HG02798 (cell line): ENCODE data around the gene CPNE9.

Experiments
- ATAC-seq: cut with Tn5 transposase; IDR thresholded peaks from one replicate; pipeline ENCODE4 v1.9.1; 2021; ENCODE audit warnings: mild to moderate bottlenecking; ENCODE audit not compliant: unreplicated experiment, poor library complexity

The CPNE9 gene

GRCh38 chr3:9743548-9743947 is 39.9 kb downstream of the CPNE9 start:
- ATAC-seq, result no peak

- ATAC-seq, result no peak
Observed at GRCh38 chr3:9744162-9744561, 40.5 kb downstream of the CPNE9 start.

- no peak for ATAC-seq
Observed at GRCh38 chr3:9745521-9745920, 41.9 kb downstream of the CPNE9 start.

GRCh38 chr3:9746330-9746729 is 42.7 kb downstream of the CPNE9 start:
- ATAC-seq, result no peak

- peak; percentile 19 for ATAC-seq
Observed at GRCh38 chr3:9747267-9747666, 43.6 kb downstream of the CPNE9 start.

GRCh38 chr3:9748031-9748430 is 44.4 kb downstream of the CPNE9 start:
- ATAC-seq, result no peak

GRCh38 chr3:9749296-9749644 is 45.6 kb downstream of the CPNE9 start:
- no peak for ATAC-seq

GRCh38 chr3:9749645-9750555 is 46.3 kb downstream of the CPNE9 start, which contains the start of gene OGG1:
TSS of gene OGG1 (plus strand) at chr3:9749952. CDS start at chr3:9750287, 335 bp downstream.
- peak; percentile 92 for ATAC-seq

- no peak for ATAC-seq
Observed at GRCh38 chr3:9750556-9751411, 47.2 kb downstream of the CPNE9 start.

- ATAC-seq, result no peak
Observed at GRCh38 chr3:9754678-9755077, 51.0 kb downstream of the CPNE9 start.

GRCh38 chr3:9757427-9757826 is 53.8 kb downstream of the CPNE9 start:
- ATAC-seq, result no peak

GRCh38 chr3:9760779-9761505 is 57.3 kb downstream of the CPNE9 start:
- no peak for ATAC-seq

- no peak for ATAC-seq
Observed at GRCh38 chr3:9761919-9762318, 58.3 kb downstream of the CPNE9 start.

GRCh38 chr3:9762871-9763270 is 59.2 kb downstream of the CPNE9 start:
- no peak for ATAC-seq

- no peak for ATAC-seq
Observed at GRCh38 chr3:9765865-9766264, 62.2 kb downstream of the CPNE9 start.

- ATAC-seq, result no peak
Observed at GRCh38 chr3:9767418-9767817, 63.8 kb downstream of the CPNE9 start.

GRCh38 chr3:9768141-9768775 is 64.6 kb downstream of the CPNE9 start:
- ATAC-seq, result no peak

GRCh38 chr3:9769012-9769411 is 65.4 kb downstream of the CPNE9 start:
- ATAC-seq, result no peak

GRCh38 chr3:9769426-9770275 is 66.0 kb downstream of the CPNE9 start, which contains the start of gene CAMK1:
TSS of gene CAMK1 (minus strand) at chr3:9769947. CDS start at chr3:9767749, 2,198 bp downstream.
- peak; percentile 89 for ATAC-seq
